ENCODE results near the gene XXYLT1.

DNA sequence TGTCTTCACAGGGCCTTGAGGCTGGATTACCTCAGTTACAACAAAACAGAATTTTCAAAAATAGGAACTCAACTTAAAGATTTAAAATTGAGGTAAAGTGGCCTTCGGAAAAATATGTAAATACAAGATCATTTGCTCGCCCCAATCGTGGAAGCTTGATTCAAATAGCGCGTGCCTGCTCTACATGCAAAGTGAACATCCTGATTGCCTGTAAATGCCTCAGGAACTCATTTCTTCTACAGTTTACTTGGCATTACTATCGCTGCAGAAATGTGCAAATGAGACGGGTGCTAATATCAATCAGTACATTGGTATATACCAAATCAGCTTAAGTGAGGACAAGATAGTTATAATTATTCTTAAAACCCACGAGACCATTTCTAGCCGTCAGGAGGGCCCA is 159.2 kb downstream of the XXYLT1 start:
- TF ChIP-seq CTBP2 (IDR thresholded peaks at IDR 0.05; ENCODE audit: borderline replicate concordance, insufficient read depth, insufficient read length, low read length) (no peak), EZH2 (IDR thresholded peaks at IDR 0.05; ENCODE audit: low read depth, low read length, severe bottlenecking) (no peak)
- TF ChIP-seq, protein P1, sequence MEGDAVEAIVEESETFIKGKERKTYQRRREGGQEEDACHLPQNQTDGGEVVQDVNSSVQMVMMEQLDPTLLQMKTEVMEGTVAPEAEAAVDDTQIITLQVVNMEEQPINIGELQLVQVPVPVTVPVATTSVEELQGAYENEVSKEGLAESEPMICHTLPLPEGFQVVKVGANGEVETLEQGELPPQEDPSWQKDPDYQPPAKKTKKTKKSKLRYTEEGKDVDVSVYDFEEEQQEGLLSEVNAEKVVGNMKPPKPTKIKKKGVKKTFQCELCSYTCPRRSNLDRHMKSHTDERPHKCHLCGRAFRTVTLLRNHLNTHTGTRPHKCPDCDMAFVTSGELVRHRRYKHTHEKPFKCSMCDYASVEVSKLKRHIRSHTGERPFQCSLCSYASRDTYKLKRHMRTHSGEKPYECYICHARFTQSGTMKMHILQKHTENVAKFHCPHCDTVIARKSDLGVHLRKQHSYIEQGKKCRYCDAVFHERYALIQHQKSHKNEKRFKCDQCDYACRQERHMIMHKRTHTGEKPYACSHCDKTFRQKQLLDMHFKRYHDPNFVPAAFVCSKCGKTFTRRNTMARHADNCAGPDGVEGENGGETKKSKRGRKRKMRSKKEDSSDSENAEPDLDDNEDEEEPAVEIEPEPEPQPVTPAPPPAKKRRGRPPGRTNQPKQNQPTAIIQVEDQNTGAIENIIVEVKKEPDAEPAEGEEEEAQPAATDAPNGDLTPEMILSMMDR (IDR thresholded peaks at IDR 0.05; ENCODE audit: control extremely low read depth in 1 of 3, insufficient read depth in 1 of 3, low read depth in 1 of 3, low read length in 3 of 3) = no peak
